ENCODE results near the gene NUTF2. TPM values are rescaled to one million over a fixed set of nuclear protein-coding genes. Genes with fewer than 3 reads are reported as not detected.
A peak's percentile ranks its signal among the peaks of the same experiment; 100 is the strongest.

Gene NUTF2
- total RNA-seq, 1 donor = 155 TPM

DNA sequence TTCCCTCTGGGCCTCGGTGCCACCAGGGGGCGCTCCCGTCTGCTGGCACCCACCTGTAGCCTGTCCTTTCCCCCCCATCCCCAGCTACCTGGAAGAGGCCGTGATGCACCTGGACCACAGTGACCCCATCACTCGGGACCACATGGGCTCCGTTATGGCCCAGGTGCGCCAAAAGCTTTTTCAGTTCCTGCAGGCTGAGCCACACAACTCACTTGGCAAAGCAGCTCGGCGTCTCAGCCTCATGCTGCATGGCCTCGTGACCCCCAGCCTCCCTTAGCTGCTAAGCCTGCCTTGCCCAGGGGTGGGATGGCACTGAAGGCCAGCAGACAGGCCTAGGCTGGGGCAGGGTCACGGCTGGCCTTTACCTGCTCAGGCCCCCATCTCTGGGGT, 37.1 kb downstream of the NUTF2 start:
- TF ChIP-seq, protein P1, sequence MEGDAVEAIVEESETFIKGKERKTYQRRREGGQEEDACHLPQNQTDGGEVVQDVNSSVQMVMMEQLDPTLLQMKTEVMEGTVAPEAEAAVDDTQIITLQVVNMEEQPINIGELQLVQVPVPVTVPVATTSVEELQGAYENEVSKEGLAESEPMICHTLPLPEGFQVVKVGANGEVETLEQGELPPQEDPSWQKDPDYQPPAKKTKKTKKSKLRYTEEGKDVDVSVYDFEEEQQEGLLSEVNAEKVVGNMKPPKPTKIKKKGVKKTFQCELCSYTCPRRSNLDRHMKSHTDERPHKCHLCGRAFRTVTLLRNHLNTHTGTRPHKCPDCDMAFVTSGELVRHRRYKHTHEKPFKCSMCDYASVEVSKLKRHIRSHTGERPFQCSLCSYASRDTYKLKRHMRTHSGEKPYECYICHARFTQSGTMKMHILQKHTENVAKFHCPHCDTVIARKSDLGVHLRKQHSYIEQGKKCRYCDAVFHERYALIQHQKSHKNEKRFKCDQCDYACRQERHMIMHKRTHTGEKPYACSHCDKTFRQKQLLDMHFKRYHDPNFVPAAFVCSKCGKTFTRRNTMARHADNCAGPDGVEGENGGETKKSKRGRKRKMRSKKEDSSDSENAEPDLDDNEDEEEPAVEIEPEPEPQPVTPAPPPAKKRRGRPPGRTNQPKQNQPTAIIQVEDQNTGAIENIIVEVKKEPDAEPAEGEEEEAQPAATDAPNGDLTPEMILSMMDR (IDR thresholded peaks at IDR 0.05; ENCODE audit: insufficient read depth, low read length) = peak; percentile 84
- no peak overlapping the region for H3K4me3 ChIP-seq (ENCODE audit: low read depth, low read length)
- peak; percentile 40 for DNase-seq (ENCODE audit: low read depth)

DNA sequence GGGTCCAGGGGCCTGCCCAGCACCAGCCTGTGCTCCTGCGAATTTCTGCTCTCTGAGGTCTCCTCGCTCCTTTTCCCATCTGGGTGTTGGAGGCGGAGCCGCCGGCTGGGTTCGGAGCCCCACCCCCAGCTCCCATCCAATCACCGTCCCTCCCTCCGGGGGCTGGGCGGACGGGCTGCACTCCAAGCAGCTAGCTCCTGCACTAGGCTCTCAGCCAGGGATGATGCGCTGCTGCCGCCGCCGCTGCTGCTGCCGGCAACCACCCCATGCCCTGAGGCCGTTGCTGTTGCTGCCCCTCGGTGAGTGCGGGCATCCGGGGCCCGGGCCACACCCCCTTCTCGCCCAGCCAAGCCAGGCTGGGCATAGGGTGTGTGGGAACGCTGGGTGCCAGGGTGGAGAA, 38.0 kb downstream of the NUTF2 start, which contains the start of gene NRN1L:
Gene NRN1L (plus strand): TSS at position 202 of the 400 bp plus-strand sequence. CDS start 19 bp downstream, at position 221.
- TF ChIP-seq, protein P1 (IDR thresholded peaks at IDR 0.05; ENCODE audit: insufficient read depth, low read length) = no peak
- DNase-seq (ENCODE audit: low read depth) = peak; percentile 85
- no peak within 1 kb of the TSS for H3K4me3 ChIP-seq (ENCODE audit: low read depth, low read length)

DNA sequence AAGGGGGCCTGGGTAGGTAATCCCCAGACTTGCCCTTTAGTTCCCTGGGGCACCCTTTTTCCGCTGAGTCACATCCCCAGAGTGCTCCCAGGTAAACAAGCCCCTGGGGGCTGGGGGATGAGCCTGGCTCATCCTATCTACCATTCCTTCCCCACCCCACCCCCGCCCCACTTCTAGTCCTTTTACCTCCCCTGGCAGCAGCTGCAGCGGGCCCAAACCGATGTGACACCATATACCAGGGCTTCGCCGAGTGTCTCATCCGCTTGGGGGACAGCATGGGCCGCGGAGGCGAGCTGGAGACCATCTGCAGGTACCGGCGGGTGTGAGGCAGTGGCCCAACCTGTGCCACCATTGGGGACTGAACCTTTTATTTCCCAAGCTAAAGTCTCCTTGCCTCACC, 38.8 kb downstream of the NUTF2 start:
- DNase-seq (ENCODE audit: low read depth) = no peak
- no peak overlapping the region for H3K4me3 ChIP-seq (ENCODE audit: low read depth, low read length)
- TF ChIP-seq, protein P1 (IDR thresholded peaks at IDR 0.05; ENCODE audit: insufficient read depth, low read length) = no peak

DNA sequence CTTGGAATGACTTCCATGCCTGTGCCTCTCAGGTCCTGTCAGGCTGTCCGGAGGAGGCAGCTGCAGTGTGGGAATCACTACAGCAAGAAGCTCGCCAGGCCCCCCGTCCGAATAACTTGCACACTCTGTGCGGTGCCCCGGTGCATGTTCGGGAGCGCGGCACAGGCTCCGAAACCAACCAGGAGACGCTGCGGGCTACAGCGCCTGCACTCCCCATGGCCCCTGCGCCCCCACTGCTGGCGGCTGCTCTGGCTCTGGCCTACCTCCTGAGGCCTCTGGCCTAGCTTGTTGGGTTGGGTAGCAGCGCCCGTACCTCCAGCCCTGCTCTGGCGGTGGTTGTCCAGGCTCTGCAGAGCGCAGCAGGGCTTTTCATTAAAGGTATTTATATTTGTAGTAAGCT, 39.2 kb downstream of the NUTF2 start:
- TF ChIP-seq, protein P1 (IDR thresholded peaks at IDR 0.05; ENCODE audit: insufficient read depth, low read length) = no peak
- DNase-seq (ENCODE audit: low read depth) = no peak
- H3K4me3 ChIP-seq (ENCODE audit: low read depth, low read length) = no peak overlapping the region

DNA sequence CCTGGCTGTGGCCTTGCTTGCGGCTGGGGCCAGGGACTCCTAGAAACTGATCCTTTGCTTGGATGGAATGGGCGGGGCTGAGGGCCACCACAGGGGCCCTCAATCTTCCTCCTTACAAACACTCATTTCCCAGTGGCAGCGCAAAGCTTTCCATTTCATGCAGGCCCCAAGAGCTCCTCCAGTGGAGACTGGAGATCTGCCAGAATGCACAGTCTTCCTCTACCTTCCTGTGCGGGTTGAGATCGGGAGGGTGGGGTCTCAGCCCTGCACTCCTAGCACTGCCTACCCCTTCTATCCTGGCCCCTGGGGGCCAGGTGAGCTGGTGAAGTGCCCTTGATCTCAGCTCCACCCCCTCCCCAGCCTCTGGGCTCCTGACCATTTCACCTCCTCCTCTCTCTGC, 39.7 kb downstream of the NUTF2 start:
- DNase-seq (ENCODE audit: low read depth) = no peak
- TF ChIP-seq, protein P1 (IDR thresholded peaks at IDR 0.05; ENCODE audit: insufficient read depth, low read length) = no peak
- no peak overlapping the region for H3K4me3 ChIP-seq (ENCODE audit: low read depth, low read length)

DNA sequence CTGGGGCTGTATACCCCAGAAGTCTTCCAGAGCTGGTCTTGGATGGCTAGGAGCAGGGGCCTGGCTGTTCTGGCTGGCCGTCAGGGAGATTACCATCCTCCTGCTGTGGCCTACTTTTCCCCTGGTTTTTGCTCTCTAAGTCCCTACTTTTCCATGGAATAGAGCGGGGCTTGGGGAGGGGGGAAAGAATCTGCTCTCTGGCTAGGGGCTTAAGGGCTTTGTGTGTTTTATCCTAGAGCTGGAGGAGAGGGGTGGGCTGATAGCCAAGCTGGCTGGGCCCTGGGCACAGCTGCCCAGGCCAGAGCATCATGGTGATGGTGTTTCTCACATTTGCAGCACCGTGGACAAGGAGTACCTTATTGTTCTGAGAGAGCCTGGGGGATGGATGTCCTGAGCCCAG, 41.6 kb downstream of the NUTF2 start:
- no peak for DNase-seq (ENCODE audit: low read depth)
- TF ChIP-seq, protein P1 (IDR thresholded peaks at IDR 0.05; ENCODE audit: insufficient read depth, low read length) = no peak
- H3K4me3 ChIP-seq (ENCODE audit: low read depth, low read length) = no peak overlapping the region

DNA sequence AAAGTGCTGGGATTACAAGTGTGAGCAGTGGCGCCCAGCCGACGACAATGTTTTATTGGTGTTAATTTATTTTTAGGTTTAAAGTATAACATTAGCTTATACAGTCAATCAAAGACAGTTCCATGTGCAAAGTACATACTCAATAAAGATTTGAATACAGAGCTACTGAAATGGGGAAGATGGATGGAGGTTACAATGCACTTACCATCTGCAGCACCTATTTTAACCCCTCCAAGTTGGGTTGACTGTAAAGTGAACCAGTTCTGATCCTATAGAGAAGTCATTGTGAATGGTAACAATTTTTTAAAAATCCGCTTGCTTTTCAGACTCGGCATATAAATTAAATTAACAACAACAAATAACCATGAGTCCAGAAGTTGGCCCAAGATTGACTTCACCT, 45.6 kb downstream of the NUTF2 start:
- peak overlapping the region; percentile 63 for H3K4me3 ChIP-seq (ENCODE audit: low read depth, low read length)
- TF ChIP-seq, protein P1 (IDR thresholded peaks at IDR 0.05; ENCODE audit: insufficient read depth, low read length) = no peak
- no peak for DNase-seq (ENCODE audit: low read depth)

All from fibroblast of the aortic adventitia (primary cell).